B cell (primary cell): ENCODE measurements around the gene TUBA1B. TPM values are rescaled to one million over a fixed set of nuclear protein-coding genes. Genes with fewer than 3 reads are reported as not detected.

ENCODE experiments used
- ATAC-seq: fragments of 200-7000 bp; cut with Tn5 transposase; one replicate; pipeline ENCODE4 v1.10.0; 2021; ENCODE audit warnings: low read depth, mild to moderate bottlenecking, moderate number of reproducible peaks, moderate library complexity
- CTCF ChIA-PET: fragments of 350-600 bp; sonication (Branson Sonifier 250); formaldehyde crosslinking; loops from one replicate; lab custom pipeline; 2021; ENCODE audit warnings: antibody characterized with exemption, inconsistent platforms; lab: Charles Lee
- POLR2A ChIA-PET: fragments of 350-600 bp; sonication (Branson Sonifier 250); formaldehyde crosslinking; loops from one replicate; lab custom pipeline; 2021; ENCODE audit warnings: antibody characterized with exemption; lab: Charles Lee
- DNase-seq: peaks from one replicate; pipeline ENCODE4 v3.0.0; 2013
- H2AFZ ChIP-seq: 2 replicates; pipeline ENCODE4 v1.6.1; 2012; ENCODE audit warnings: mild to moderate bottlenecking, low read depth, low read length; ENCODE audit not compliant: insufficient read depth, poor library complexity, severe bottlenecking
- H3K27ac ChIP-seq, 2 donors: 1 replicate in 1 of 2; 2 replicates in 1 of 2; pipeline ENCODE4 v1.5.1; 2012 to 2013; ENCODE audit warnings: low read length in 2 of 2, mild to moderate bottlenecking in 2 of 2, moderate library complexity in 1 of 2
- H3K27me3 ChIP-seq, 4 experiments: fragments of 200-600 bp in 1 of 4; sonication (generic) in 1 of 4; replicated peaks in 1 of 4; 1 replicate in 2 of 4; 2 replicates in 2 of 4; pipeline versions ENCODE4 v1.6.1 to v1.7.0; 2013 to 2016; ENCODE audit warnings: low read length in 3 of 4, mild to moderate bottlenecking in 2 of 4, mixed read lengths in 1 of 4, moderate library complexity in 1 of 4; ENCODE audit not compliant: insufficient read depth in 4 of 4, control insufficient read depth in 3 of 4; ENCODE audit errors: control extremely low read depth in 1 of 4
- H3K36me3 ChIP-seq, 2 experiments: replicated peaks in 1 of 2; 1 replicate in 1 of 2; 2 replicates in 1 of 2; pipeline versions ENCODE4 v1.6.1 to v1.7.1; 2013; ENCODE audit warnings: low read length in 1 of 2; ENCODE audit not compliant: insufficient read depth in 2 of 2, control insufficient read depth in 1 of 2; ENCODE audit errors: control extremely low read depth in 1 of 2, extremely low read depth in 1 of 2
- H3K4me1 ChIP-seq, 2 donors: fragments of 200-600 bp in 1 of 2; sonication (generic) in 1 of 2; 1 replicate in 1 of 2; 2 replicates in 1 of 2; pipeline versions ENCODE4 v1.5.1 to v1.6.1; 2013 to 2017; ENCODE audit warnings: low read length in 2 of 2; ENCODE audit not compliant: control insufficient read depth in 2 of 2, insufficient read depth in 2 of 2
- H3K4me2 ChIP-seq: replicated peaks from 2 replicates; pipeline ENCODE3; 2012; ENCODE audit warnings: mild to moderate bottlenecking, low read depth, low read length; ENCODE audit not compliant: poor library complexity, severe bottlenecking
- H3K4me3 ChIP-seq, 5 experiments: fragments of 200-600 bp in 1 of 5; sonication (generic) in 1 of 5; 1 replicate in 3 of 5; 2 replicates in 2 of 5; pipeline versions ENCODE4 v1.5.1 to v1.7.0; 2011 to 2016; ENCODE audit warnings: low read length in 4 of 5, mild to moderate bottlenecking in 4 of 5, low read depth in 2 of 5, control low read depth in 1 of 5, moderate library complexity in 1 of 5; ENCODE audit not compliant: insufficient read depth in 1 of 5; ENCODE audit errors: control extremely low read depth in 1 of 5, extremely low read depth in 1 of 5
- H3K79me2 ChIP-seq: fragments of 200-600 bp; sonication (generic); one replicate; pipeline ENCODE4 v1.6.0; 2016; ENCODE audit warnings: low read length; ENCODE audit not compliant: control insufficient read depth, insufficient read depth
- H3K9ac ChIP-seq: fragments of 200-600 bp; sonication (generic); 2 replicates; pipeline ENCODE4 v1.6.1; 2017; ENCODE audit warnings: mild to moderate bottlenecking, low read length, moderate library complexity
- H3K9me3 ChIP-seq, 3 donors: one replicate each; pipeline versions ENCODE4 v1.6.1 to v1.7.1; 2013; ENCODE audit warnings: low read length in 2 of 3; ENCODE audit not compliant: control insufficient read depth in 2 of 3, insufficient read depth in 1 of 3; ENCODE audit errors: control extremely low read depth in 1 of 3
- H4K20me1 ChIP-seq: 2 replicates; pipeline ENCODE4 v1.6.0; 2012; ENCODE audit warnings: mild to moderate bottlenecking, low read length; ENCODE audit not compliant: insufficient read depth, control insufficient read depth, poor library complexity, severe bottlenecking
- H3K27ac Mint-ChIP-seq: one replicate; pipeline ENCODE4 v1.8.0; 2021; ENCODE audit warnings: mixed read lengths
- H3K27me3 Mint-ChIP-seq: one replicate; pipeline ENCODE4 v1.8.0; 2021; ENCODE audit warnings: mixed read lengths
- H3K4me1 Mint-ChIP-seq: one replicate; pipeline ENCODE4 v1.8.0; 2021; ENCODE audit warnings: mixed read lengths
- H3K4me3 Mint-ChIP-seq: one replicate; pipeline ENCODE4 v1.8.0; 2021; ENCODE audit warnings: mixed read lengths
- H3K9me3 Mint-ChIP-seq: one replicate; pipeline ENCODE4 v1.8.0; 2022; ENCODE audit warnings: mixed read lengths; ENCODE audit not compliant: insufficient read depth
- EZH2 ChIP-seq: IDR thresholded peaks from 2 replicates; pipeline ENCODE4 v1.6.1; 2012; ENCODE audit warnings: borderline replicate concordance, low read depth, mild to moderate bottlenecking, moderate library complexity, low read length; ENCODE audit not compliant: insufficient read depth, poor library complexity, severe bottlenecking
- WGBS: methylation state at CpG from one replicate; pipeline ENCODE4 v1.1.5; 2013; ENCODE audit warnings: missing lambda C conversion rate; ENCODE audit not compliant: insufficient coverage; 5-methylcytosine and 5-hydroxymethylcytosine counted together
- intact Hi-C: fragments of 100-400 bp; cut with micrococcal nuclease; formaldehyde crosslinking; loops from one replicate; pipeline ENCODE4 v1.10.0; 2022
- polyA plus RNA-seq: library from polyadenylated mRNA; depleted of rRNA; stranded (reverse); fragments of >200 nt; gene quantifications from 2 replicates; pipeline ENCODE4 v1.2.3, GENCODE V29; 2012
- total RNA-seq, 2 donors: library from RNA; stranded (reverse); fragments of 120-200 nt in 1 of 2; gene quantifications; 1 replicate in 1 of 2; 2 replicates in 1 of 2; pipeline versions ENCODE4 v1.2.3 to v1.2.4, GENCODE V29; 2013 to 2022
- TF ChIP-seq, protein P1 (sequence below): fragments of 200-600 bp; IDR thresholded peaks from one replicate; pipeline ENCODE4 v1.8.0; 2022; ENCODE audit warnings: antibody characterized with exemption, mild to moderate bottlenecking

TUBA1B gene
- total and polyA plus RNA-seq, 2 donors (not counting 1 experiment from before 2014, with no cell fraction given): 327 to 615 TPM

DNA sequence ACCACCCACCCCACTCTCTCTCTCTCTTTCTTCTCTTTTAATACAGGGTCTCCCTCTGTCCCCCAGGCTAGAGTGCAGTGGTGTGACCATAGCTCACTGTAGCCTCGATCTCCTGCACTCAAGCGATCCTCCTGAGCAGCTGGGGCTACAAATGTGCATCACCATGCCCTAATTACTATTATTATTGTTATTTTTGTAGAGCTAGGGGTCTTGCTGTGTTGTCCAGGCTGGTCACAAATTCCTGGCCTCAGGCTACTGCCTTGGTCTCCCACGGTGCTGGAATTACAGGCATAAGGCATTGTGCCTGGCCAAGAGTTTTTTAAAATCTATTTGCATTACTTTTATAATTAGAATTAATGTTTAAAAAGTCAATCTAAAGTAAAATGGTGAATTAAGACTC lies 23.0 kb upstream of the TUBA1B start:
- Mint-ChIP-seq H3K4me3 (no peak overlapping the region), H3K4me1 (peaks cover 10% of the 10 kb centered on the region), H3K9me3 (no peaks in the 10 kb centered on the region), H3K27ac (no peak overlapping the region), H3K27me3 (no peaks in the 10 kb centered on the region)
- WGBS: no CpG with 5 or more reads among the region's 3 CpGs
- Histone ChIP-seq H4K20me1 (no peaks in the 10 kb centered on the region), H3K4me3 (no peak overlapping the region), H3K9me3 (no peaks in the 10 kb centered on the region), H3K79me2 (no peaks in the 10 kb centered on the region), H3K4me2 (no peak overlapping the region), H3K4me1 (peaks cover 6 to 14% of the 10 kb centered on the region in 2 donors), H3K36me3 (no peaks in the 10 kb centered on the region), H3K27me3 (no peaks in the 10 kb centered on the region), H2AFZ (no peak overlapping the region), H3K9ac (no peak overlapping the region), H3K27ac (no peak overlapping the region)
- ATAC-seq (no peak), DNase-seq (no peak)
- CTCF ChIA-PET: no interaction called here
- POLR2A ChIA-PET: interaction anchor here (0.7 kb wide), 1 partner anchor 58 kb away, joined by 5 read pairs; no protein-coding TSS in a partner anchor
- intact Hi-C loops: no loop called here
- TF ChIP-seq, protein P1, sequence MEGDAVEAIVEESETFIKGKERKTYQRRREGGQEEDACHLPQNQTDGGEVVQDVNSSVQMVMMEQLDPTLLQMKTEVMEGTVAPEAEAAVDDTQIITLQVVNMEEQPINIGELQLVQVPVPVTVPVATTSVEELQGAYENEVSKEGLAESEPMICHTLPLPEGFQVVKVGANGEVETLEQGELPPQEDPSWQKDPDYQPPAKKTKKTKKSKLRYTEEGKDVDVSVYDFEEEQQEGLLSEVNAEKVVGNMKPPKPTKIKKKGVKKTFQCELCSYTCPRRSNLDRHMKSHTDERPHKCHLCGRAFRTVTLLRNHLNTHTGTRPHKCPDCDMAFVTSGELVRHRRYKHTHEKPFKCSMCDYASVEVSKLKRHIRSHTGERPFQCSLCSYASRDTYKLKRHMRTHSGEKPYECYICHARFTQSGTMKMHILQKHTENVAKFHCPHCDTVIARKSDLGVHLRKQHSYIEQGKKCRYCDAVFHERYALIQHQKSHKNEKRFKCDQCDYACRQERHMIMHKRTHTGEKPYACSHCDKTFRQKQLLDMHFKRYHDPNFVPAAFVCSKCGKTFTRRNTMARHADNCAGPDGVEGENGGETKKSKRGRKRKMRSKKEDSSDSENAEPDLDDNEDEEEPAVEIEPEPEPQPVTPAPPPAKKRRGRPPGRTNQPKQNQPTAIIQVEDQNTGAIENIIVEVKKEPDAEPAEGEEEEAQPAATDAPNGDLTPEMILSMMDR: no peak
- TF ChIP-seq EZH2: no peak

DNA sequence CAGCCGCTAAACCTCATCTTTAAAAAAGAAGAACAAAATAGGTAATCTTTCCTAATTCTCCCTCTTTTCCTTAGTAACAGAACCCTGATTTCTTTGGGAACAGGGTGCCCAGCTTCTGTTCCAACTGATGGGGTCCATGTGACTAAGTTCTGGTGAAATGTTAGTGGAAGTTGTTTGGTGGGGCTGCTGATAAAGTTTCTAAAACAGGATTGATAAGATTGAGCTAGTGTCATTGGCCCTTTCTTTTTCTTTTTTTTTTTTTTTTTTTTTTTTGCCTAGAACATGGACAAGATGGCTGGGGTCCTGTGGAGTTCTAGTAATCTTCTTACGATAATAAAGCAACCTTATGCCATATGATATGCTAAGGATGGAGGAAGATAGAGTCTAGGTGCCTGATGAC lies 16.2 kb upstream of the TUBA1B start:
- Mint-ChIP-seq H3K27ac (no peak overlapping the region), H3K9me3 (no peaks in the 10 kb centered on the region), H3K27me3 (no peaks in the 10 kb centered on the region), H3K4me1 (peaks cover 4% of the 10 kb centered on the region), H3K4me3 (no peak overlapping the region)
- intact Hi-C loops: no loop called here
- WGBS: no CpG with 5 or more reads among the region's 2 CpGs
- H3K36me3 ChIP-seq: no peaks in the 10 kb centered on the region
- DNase-seq: no peak
- H3K4me2 ChIP-seq: no peak overlapping the region
- no peak overlapping the region for H3K9ac ChIP-seq
- ATAC-seq: no peak
- no peak overlapping the region for H3K4me3 ChIP-seq
- no peaks in the 10 kb centered on the region for H3K9me3 ChIP-seq
- peaks cover 0 to 3% of the 10 kb centered on the region in 2 donors for H3K4me1 ChIP-seq
- no peaks in the 10 kb centered on the region for H3K27me3 ChIP-seq
- H4K20me1 ChIP-seq: no peaks in the 10 kb centered on the region
- ChIA-PET CTCF (interaction anchor here (1.1 kb wide), 1 partner anchor 59 kb away, joined by 4 read pairs; no protein-coding TSS in a partner anchor), POLR2A (no interaction called here)
- H3K79me2 ChIP-seq: peaks cover 5% of the 10 kb centered on the region
- H2AFZ ChIP-seq: no peak overlapping the region
- no peak overlapping the region for H3K27ac ChIP-seq
- TF ChIP-seq EZH2: no peak
- TF ChIP-seq, protein P1: no peak
